Measurements from ENCODE around the gene GATAD2A. TPM values are rescaled to one million over a fixed set of nuclear protein-coding genes. Genes with fewer than 3 reads are reported as not detected.

GATAD2A gene
- 32.0 to 60.9 TPM (median 58.7 TPM) in 5 replicates for total RNA-seq (2022; extraction: Qiagen RNA extraction)

DNA sequence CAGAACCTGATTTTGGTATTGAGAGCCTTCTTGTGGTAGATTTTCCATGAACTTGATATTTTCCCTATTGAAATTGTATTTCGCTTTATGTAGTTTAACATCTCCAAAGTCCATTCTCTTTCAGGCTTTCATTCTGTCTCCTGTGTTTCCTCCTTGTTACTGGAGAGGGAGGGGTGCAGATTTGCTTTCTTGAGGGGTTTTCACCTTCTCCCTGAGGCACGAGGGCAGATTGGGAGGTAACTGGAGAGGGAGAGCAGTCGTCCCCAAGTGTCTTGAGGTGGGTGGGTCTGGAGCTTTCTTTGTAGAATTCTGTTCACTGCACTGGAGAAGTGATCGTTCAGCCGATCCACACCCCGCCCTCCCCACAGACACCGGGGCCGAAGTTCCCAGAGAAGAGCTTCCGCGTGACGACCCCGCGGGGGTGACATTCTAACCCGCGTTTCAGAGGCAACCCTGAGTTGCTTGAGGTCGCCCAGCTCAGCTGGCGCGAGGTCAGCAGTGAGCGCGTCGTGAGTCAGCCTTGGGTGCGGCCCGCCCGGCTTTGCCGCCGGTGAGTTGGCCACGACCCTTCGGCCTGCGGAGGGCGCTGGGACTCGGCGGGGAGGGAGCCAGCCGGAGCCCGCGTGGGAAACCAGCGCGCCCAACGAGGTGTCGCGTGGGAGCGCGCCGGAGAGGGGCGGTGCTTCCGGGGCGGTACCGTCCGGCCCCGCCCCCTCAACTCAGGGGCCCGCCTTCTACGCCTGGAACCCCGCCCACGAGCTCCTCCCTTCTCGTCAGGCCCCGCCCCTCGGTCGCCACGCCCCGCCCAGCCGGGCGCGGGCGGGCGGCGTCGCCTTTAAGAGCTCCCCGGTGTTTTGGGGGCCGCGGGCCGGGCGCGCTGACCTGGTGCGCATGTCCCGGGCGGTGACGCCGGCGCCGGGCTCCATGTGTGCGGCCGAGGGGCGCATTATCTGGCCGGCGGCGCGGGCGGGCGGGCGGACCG lies at the start of gene GATAD2A:
Gene GATAD2A, plus strand, starts transcription at position 797 of the 982 bp plus-strand sequence. CDS start 59,671 bp downstream, outside the sequence.

GRCh38 chr19:19514881-19515641 lies 109.6 kb downstream of the GATAD2A start, which contains the start of gene TSSK6:
Gene TSSK6 (minus strand): TSS chr19:19515548. CDS start chr19:19515427, 121 bp downstream.

DNA sequence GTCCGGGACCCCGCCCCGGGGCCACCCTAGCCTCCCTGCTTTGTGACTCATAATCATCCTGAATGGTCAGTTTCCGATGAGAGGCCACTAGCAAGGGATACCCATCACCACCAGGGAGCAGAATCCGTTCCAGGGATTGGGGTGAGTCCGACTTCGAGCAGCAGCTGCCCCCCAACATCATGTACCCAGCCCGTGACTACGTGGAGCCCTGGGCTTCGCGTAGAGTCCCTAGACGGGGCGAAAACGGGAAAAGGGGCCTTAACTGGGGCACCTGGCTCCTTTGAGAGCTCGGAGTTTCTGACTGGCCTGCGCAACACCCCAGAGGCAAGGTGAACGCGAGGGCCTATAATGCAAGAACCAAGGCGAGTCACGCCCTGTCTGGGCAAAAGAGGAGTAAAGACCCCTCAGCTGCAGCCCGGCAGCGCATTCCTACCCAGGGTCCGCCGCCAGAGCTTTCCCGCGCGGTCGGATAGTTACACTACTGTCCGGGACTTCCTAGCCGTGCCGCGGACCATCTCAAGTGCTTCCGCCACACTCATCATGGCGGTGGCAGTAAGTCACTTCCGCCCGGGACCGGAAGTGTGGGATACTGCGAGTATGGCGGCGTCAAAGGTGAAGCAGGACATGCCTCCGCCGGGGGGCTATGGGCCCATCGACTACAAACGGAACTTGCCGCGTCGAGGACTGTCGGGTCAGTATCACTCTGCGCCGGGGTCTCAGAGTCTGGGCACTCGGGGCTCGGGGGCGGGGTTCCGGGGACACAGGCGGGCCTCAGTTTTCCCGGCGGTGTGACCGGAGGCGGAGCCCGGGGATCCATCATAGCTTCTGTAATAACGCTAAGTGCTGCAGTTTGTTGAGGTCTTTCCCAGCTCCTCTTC lies 110.4 kb downstream of the GATAD2A start, which contains the start of gene NDUFA13:
Gene NDUFA13, plus strand, starts transcription at position 584 of the 878 bp plus-strand sequence. Its CDS starts 14 bp downstream, at position 598.

DNA sequence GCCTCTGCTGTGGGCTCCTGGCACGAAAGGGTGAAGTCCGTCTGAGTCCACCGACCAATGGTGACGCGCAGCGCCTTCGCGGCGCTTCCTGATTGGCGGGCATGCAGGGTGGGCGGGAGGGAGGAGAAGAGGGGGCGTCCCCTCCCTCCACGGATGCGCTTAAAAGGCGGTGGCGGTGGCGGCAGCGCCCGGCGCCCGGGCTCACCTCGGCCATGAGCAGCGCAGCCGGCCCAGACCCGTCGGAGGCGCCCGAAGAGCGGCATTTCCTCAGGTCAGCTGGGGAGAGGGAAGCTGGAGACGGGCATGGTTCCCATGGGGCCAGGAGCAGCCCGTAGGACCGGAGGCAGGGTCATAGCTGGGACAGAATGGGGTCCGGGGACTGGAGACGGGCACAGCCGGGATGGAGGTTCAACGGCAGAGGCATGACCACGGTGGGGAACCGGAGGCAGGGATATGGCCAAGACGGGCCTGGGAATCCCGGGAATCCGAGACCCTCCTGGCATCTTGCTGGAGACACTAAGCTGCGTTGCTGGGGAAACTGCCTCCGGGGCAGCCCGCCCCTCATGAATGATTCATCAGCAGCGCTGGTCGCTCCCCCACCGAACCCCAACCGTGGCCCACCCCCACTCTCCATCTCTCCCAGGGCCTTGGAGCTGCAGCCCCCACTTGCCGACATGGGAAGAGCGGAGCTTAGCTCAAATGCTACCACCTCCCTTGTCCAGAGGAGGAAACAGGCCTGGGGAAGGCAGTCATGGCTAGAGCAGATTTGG lies 123.4 kb downstream of the GATAD2A start, which contains the start of gene YJEFN3:
Gene YJEFN3, plus strand, starts transcription at position 191 of the 770 bp plus-strand sequence. Its CDS starts 22 bp downstream, at position 213.

GRCh38 chr19:19538061-19538784 lies 132.7 kb downstream of the GATAD2A start, which contains the start of gene CILP2:
Gene CILP2 (plus strand): TSS chr19:19538265. CDS start chr19:19538350, 85 bp downstream.

Other genes with a start within 250 kb of the GATAD2A start
- gene MEF2B, start 235.4 kb upstream of the GATAD2A start, total RNA-seq (2022; extraction: Qiagen RNA extraction): 0.21 to 0.83 TPM (median 0.41 TPM) in 5 replicates
- gene BORCS8, start 213.5 kb upstream of the GATAD2A start, total RNA-seq (2022; extraction: Qiagen RNA extraction): 7.1 to 12.3 TPM (median 11.0 TPM) in 5 replicates
- 33.5 to 47.1 TPM (median 40.5 TPM) in 5 replicates for gene RFXANK, start 213.4 kb upstream of the GATAD2A start, total RNA-seq (2022; extraction: Qiagen RNA extraction)
- gene NR2C2AP, start 202.3 kb upstream of the GATAD2A start, total RNA-seq (2022; extraction: Qiagen RNA extraction): 26.1 to 28.9 TPM (median 27.0 TPM) in 5 replicates
- 0.04 to 0.15 TPM (median 0.06 TPM) in 5 replicates for gene NCAN, start 193.7 kb upstream of the GATAD2A start, total RNA-seq (2022; extraction: Qiagen RNA extraction)
- gene TM6SF2, start 132.4 kb upstream of the GATAD2A start, total RNA-seq (2022; extraction: Qiagen RNA extraction): 0.36 to 0.70 TPM (median 0.44 TPM) in 5 replicates
- gene SUGP1, start 85.2 kb upstream of the GATAD2A start, total RNA-seq (2022; extraction: Qiagen RNA extraction): 22.6 to 26.0 TPM (median 23.8 TPM) in 5 replicates
- 9.0 to 14.4 TPM (median 12.5 TPM) in 5 replicates for gene MAU2, start 84.8 kb upstream of the GATAD2A start, total RNA-seq (2022; extraction: Qiagen RNA extraction)
- 1.0 to 2.1 TPM (median 1.6 TPM) in 5 replicates for gene TSSK6, start 109.9 kb downstream of the GATAD2A start, total RNA-seq (2022; extraction: Qiagen RNA extraction)
- gene NDUFA13, start 110.5 kb downstream of the GATAD2A start, total RNA-seq (2022; extraction: Qiagen RNA extraction): 131 to 208 TPM (median 148 TPM) in 5 replicates
- gene YJEFN3, start 123.2 kb downstream of the GATAD2A start, total RNA-seq (2022; extraction: Qiagen RNA extraction): 0.94 to 4.2 TPM (median 3.4 TPM) in 5 replicates
- gene CILP2, start 132.6 kb downstream of the GATAD2A start, total RNA-seq (2022; extraction: Qiagen RNA extraction): 0.11 to 0.31 TPM (median 0.18 TPM) in 5 replicates
- 1.3 to 2.6 TPM (median 2.1 TPM) in 5 replicates for gene PBX4, start 213.0 kb downstream of the GATAD2A start, total RNA-seq (2022; extraction: Qiagen RNA extraction)
- 3.4 to 5.9 TPM (median 5.7 TPM) in 5 replicates for gene LPAR2, start 222.5 kb downstream of the GATAD2A start, total RNA-seq (2022; extraction: Qiagen RNA extraction)
- 4.6 to 6.2 TPM (median 5.2 TPM) in 5 replicates for gene GMIP, start 238.0 kb downstream of the GATAD2A start, total RNA-seq (2022; extraction: Qiagen RNA extraction)

Measured in A549 treated with dexamethasone at 1 μM for 4 hours (cell line).